Naive thymus-derived CD4-positive, alpha-beta T cell (primary cell): ENCODE data around the gene PTPRR. TPM values are rescaled to one million over a fixed set of nuclear protein-coding genes. Genes with fewer than 3 reads are reported as not detected.

Experiments used
- ATAC-seq: fragments of 150-1000 bp; cut with Tn5 transposase; 2 replicates; pipeline ENCODE4 v1.10.0; 2021; ENCODE audit warnings: mild to moderate bottlenecking, moderate library complexity
- CTCF ChIA-PET: fragments of 350-600 bp; sonication (Branson Sonifier 250); formaldehyde crosslinking; loops from one replicate; lab custom pipeline; 2021; ENCODE audit warnings: antibody characterized with exemption; lab: Charles Lee
- POLR2A ChIA-PET: fragments of 350-600 bp; sonication (Branson Sonifier 250); formaldehyde crosslinking; loops from one replicate; lab custom pipeline; 2021; ENCODE audit warnings: antibody characterized with exemption, inconsistent platforms; lab: Charles Lee
- DNase-seq, 9 donors: peaks; one replicate each; pipeline versions ENCODE4 v3.0.0 to v3.0.0-alpha.2; 2020 to 2022; ENCODE audit warnings: mixed read lengths in 1 of 9
- H3K27ac ChIP-seq: one replicate; pipeline ENCODE4 v1.7.0; 2013; ENCODE audit warnings: mild to moderate bottlenecking, low read depth, low read length, moderate library complexity
- H3K27me3 ChIP-seq, 2 donors: one replicate each; pipeline ENCODE4 v1.7.0; 2013; ENCODE audit warnings: low read length in 2 of 2, mild to moderate bottlenecking in 2 of 2, moderate library complexity in 2 of 2; ENCODE audit not compliant: control insufficient read depth in 2 of 2, insufficient read depth in 2 of 2
- H3K36me3 ChIP-seq, 3 experiments: 1 replicate in 2 of 3; 2 replicates in 1 of 3; pipeline ENCODE4 v1.7.0; 2013; ENCODE audit warnings: low read length in 3 of 3, mild to moderate bottlenecking in 3 of 3, moderate library complexity in 1 of 3; ENCODE audit not compliant: insufficient read depth in 3 of 3, control insufficient read depth in 2 of 3
- H3K4me1 ChIP-seq, 2 donors: one replicate each; pipeline ENCODE4 v1.7.0; 2013; ENCODE audit warnings: low read length in 2 of 2, mild to moderate bottlenecking in 2 of 2, moderate library complexity in 1 of 2; ENCODE audit not compliant: control insufficient read depth in 2 of 2, insufficient read depth in 2 of 2
- H3K4me3 ChIP-seq: 2 replicates; pipeline ENCODE4 v1.7.0; 2013; ENCODE audit warnings: mild to moderate bottlenecking, low read length
- H3K9me3 ChIP-seq, 3 experiments: 1 replicate in 2 of 3; 2 replicates in 1 of 3; pipeline ENCODE4 v1.7.0; 2013; ENCODE audit warnings: low read length in 3 of 3; ENCODE audit not compliant: control insufficient read depth in 2 of 3
- H3K27ac Mint-ChIP-seq, 9 donors: one replicate each; pipeline ENCODE4 v1.8.0; 2020 to 2022; ENCODE audit warnings: mixed read lengths in 9 of 9, mild to moderate bottlenecking in 8 of 9, moderate library complexity in 5 of 9, inconsistent platforms in 2 of 9
- H3K27me3 Mint-ChIP-seq, 5 donors: one replicate each; pipeline ENCODE4 v1.8.0; 2021 to 2022; ENCODE audit warnings: mixed read lengths in 5 of 5, mild to moderate bottlenecking in 1 of 5
- H3K36me3 Mint-ChIP-seq, 5 donors: one replicate each; pipeline ENCODE4 v1.8.0; 2020 to 2022; ENCODE audit warnings: mixed read lengths in 5 of 5, mild to moderate bottlenecking in 3 of 5, inconsistent platforms in 1 of 5
- H3K4me1 Mint-ChIP-seq, 7 donors: one replicate each; pipeline ENCODE4 v1.8.0; 2020 to 2022; ENCODE audit warnings: mixed read lengths in 7 of 7, mild to moderate bottlenecking in 3 of 7, inconsistent platforms in 1 of 7
- H3K4me3 Mint-ChIP-seq, 10 donors: one replicate each; pipeline ENCODE4 v1.8.0; 2020 to 2022; ENCODE audit warnings: mild to moderate bottlenecking in 10 of 10, mixed read lengths in 10 of 10, moderate library complexity in 6 of 10, inconsistent platforms in 2 of 10
- H3K9me3 Mint-ChIP-seq, 11 donors: one replicate each; pipeline ENCODE4 v1.8.0; 2020 to 2022; ENCODE audit warnings: mixed read lengths in 11 of 11, mild to moderate bottlenecking in 4 of 11, inconsistent platforms in 1 of 11, moderate library complexity in 1 of 11
- intact Hi-C, 2 donors: fragments of 100-400 bp; cut with micrococcal nuclease; formaldehyde crosslinking; loops; one replicate each; pipeline ENCODE4 v1.15.1; 2023
- polyA plus RNA-seq, 2 donors: library from polyadenylated mRNA; unstranded; fragments of 300-500 nt; fragmentation: Illumina TruSeq; gene quantifications; one replicate each; pipeline ENCODE4 v1.2.3, GENCODE V29; 2021
- total RNA-seq, 6 experiments: library from RNA in 5 of 6; stranded (reverse) in 5 of 6; gene quantifications; 1 replicate in 5 of 6; 2 replicates in 1 of 6; pipeline ENCODE4 v1.2.3 and lab custom pipeline; 2021 to 2026

The PTPRR gene
- total and polyA plus RNA-seq, 7 experiments from 2014 or later: not detected

- Histone ChIP-seq H3K27ac (no peak overlapping the region), H3K27me3 (no peaks in the 10 kb centered on the region), H3K4me1 (no peaks in the 10 kb centered on the region), H3K9me3 (no peaks in the 10 kb centered on the region), H3K36me3 (no peaks in the 10 kb centered on the region), H3K4me3 (no peak overlapping the region)
- peaks cover 0 to 5% (median 0%) of the 10 kb centered on the region in 5 donors for H3K27me3 Mint-ChIP-seq
- no peaks in the 10 kb centered on the region for H3K36me3 Mint-ChIP-seq
- intact Hi-C loops: no loop called here
- DNase-seq (no peak), ATAC-seq (no peak)
- H3K4me3 Mint-ChIP-seq: no peak overlapping the region
- ChIA-PET POLR2A (no interaction called here), CTCF (no interaction called here)
- peaks cover 0 to 3% (median 0%) of the 10 kb centered on the region in 11 donors for H3K9me3 Mint-ChIP-seq
- H3K27ac Mint-ChIP-seq: no peak overlapping the region
- no peaks in the 10 kb centered on the region for H3K4me1 Mint-ChIP-seq
Measured at GRCh38 chr12:70854881-70855568, 65.5 kb downstream of the PTPRR start.

- Mint-ChIP-seq H3K27me3 (peaks cover 0 to 4% (median 0%) of the 10 kb centered on the region in 5 donors), H3K27ac (no peak overlapping the region), H3K9me3 (peaks cover 0 to 3% (median 0%) of the 10 kb centered on the region in 11 donors), H3K4me3 (no peak overlapping the region), H3K4me1 (no peaks in the 10 kb centered on the region), H3K36me3 (no peaks in the 10 kb centered on the region)
- Histone ChIP-seq H3K36me3 (no peaks in the 10 kb centered on the region), H3K27me3 (no peaks in the 10 kb centered on the region), H3K4me3 (no peak overlapping the region), H3K27ac (no peak overlapping the region), H3K4me1 (no peaks in the 10 kb centered on the region), H3K9me3 (no peaks in the 10 kb centered on the region)
- DNase-seq (no peak), ATAC-seq (no peak)
- POLR2A ChIA-PET: no interaction called here
- intact Hi-C loops: no loop called here
- CTCF ChIA-PET: no interaction called here
Measured at GRCh38 chr12:70854138-70854537, 66.4 kb downstream of the PTPRR start.

GRCh38 chr12:70853326-70853725 is 67.2 kb downstream of the PTPRR start:
- H3K27ac Mint-ChIP-seq: no peak overlapping the region

GRCh38 chr12:70852416-70853150 is 68.0 kb downstream of the PTPRR start:
- intact Hi-C loops: no loop called here
- Histone ChIP-seq H3K9me3 (no peaks in the 10 kb centered on the region), H3K4me1 (no peaks in the 10 kb centered on the region), H3K27ac (no peak overlapping the region), H3K36me3 (no peaks in the 10 kb centered on the region), H3K27me3 (no peaks in the 10 kb centered on the region), H3K4me3 (no peak overlapping the region)
- Mint-ChIP-seq H3K4me1 (no peaks in the 10 kb centered on the region), H3K9me3 (peaks cover 0 to 3% (median 0%) of the 10 kb centered on the region in 11 donors), H3K27ac (no peak overlapping the region), H3K36me3 (no peaks in the 10 kb centered on the region), H3K4me3 (no peak overlapping the region), H3K27me3 (peaks cover 0 to 4% (median 0%) of the 10 kb centered on the region in 5 donors)
- ATAC-seq (no peak), DNase-seq (no peak)
- POLR2A ChIA-PET: no interaction called here
- CTCF ChIA-PET: no interaction called here

More at GRCh38 chr12:70853326-70853725, 67.2 kb downstream of the PTPRR start:
- no peak for ATAC-seq
- Mint-ChIP-seq H3K4me3 (no peak overlapping the region), H3K9me3 (peaks cover 0 to 3% (median 0%) of the 10 kb centered on the region in 11 donors), H3K36me3 (no peaks in the 10 kb centered on the region), H3K27me3 (peaks cover 0 to 4% (median 0%) of the 10 kb centered on the region in 5 donors), H3K4me1 (no peaks in the 10 kb centered on the region)
- DNase-seq: no peak
- H3K4me1 ChIP-seq: no peaks in the 10 kb centered on the region
- H3K27me3 ChIP-seq: no peaks in the 10 kb centered on the region
- CTCF ChIA-PET: no interaction called here
- no peak overlapping the region for H3K4me3 ChIP-seq
- H3K36me3 ChIP-seq: no peaks in the 10 kb centered on the region
- POLR2A ChIA-PET: no interaction called here
- no peaks in the 10 kb centered on the region for H3K9me3 ChIP-seq
- intact Hi-C loops: no loop called here
- no peak overlapping the region for H3K27ac ChIP-seq

- Histone ChIP-seq H3K27me3 (no peaks in the 10 kb centered on the region), H3K4me3 (no peak overlapping the region), H3K9me3 (no peaks in the 10 kb centered on the region), H3K27ac (no peak overlapping the region), H3K36me3 (no peaks in the 10 kb centered on the region), H3K4me1 (no peaks in the 10 kb centered on the region)
- POLR2A ChIA-PET: no interaction called here
- no peaks in the 10 kb centered on the region for H3K4me1 Mint-ChIP-seq
- intact Hi-C loops: no loop called here
- peaks cover 0 to 3% (median 0%) of the 10 kb centered on the region in 11 donors for H3K9me3 Mint-ChIP-seq
- no peak for ATAC-seq
- peaks cover 0 to 4% (median 0%) of the 10 kb centered on the region in 5 donors for H3K27me3 Mint-ChIP-seq
- DNase-seq: no peak
- no peak overlapping the region for H3K27ac Mint-ChIP-seq
- no peak overlapping the region for H3K4me3 Mint-ChIP-seq
- CTCF ChIA-PET: no interaction called here
- H3K36me3 Mint-ChIP-seq: no peaks in the 10 kb centered on the region
Measured at GRCh38 chr12:70849265-70849960, 71.1 kb downstream of the PTPRR start.

GRCh38 chr12:70847871-70848270 is 72.7 kb downstream of the PTPRR start:
- Mint-ChIP-seq H3K27ac (no peak overlapping the region), H3K4me3 (no peak overlapping the region), H3K27me3 (no peaks in the 10 kb centered on the region), H3K4me1 (no peaks in the 10 kb centered on the region), H3K36me3 (no peaks in the 10 kb centered on the region), H3K9me3 (peaks cover 0 to 2% (median 0%) of the 10 kb centered on the region in 11 donors)
- Histone ChIP-seq H3K9me3 (no peaks in the 10 kb centered on the region), H3K27me3 (no peaks in the 10 kb centered on the region), H3K27ac (no peak overlapping the region), H3K4me3 (no peak overlapping the region), H3K36me3 (no peaks in the 10 kb centered on the region), H3K4me1 (no peaks in the 10 kb centered on the region)
- no peak for ATAC-seq
- POLR2A ChIA-PET: no interaction called here
- DNase-seq: no peak
- CTCF ChIA-PET: no interaction called here
- intact Hi-C loops: no loop called here
